Epithelial cell of esophagus (primary cell): ENCODE results near the gene MRPL14.

Source experiments
- DNase-seq: peaks from one replicate; pipeline ENCODE4 v3.0.0; 2010; ENCODE audit warnings: low read depth
- H3K4me3 ChIP-seq: 2 replicates; pipeline ENCODE4 v1.5.1; 2011; ENCODE audit warnings: mild to moderate bottlenecking, low read length, control low read depth
- TF ChIP-seq, protein P1 (sequence below): IDR thresholded peaks from 2 replicates; pipeline ENCODE4 v1.5.1; 2011; ENCODE audit warnings: low read depth, mild to moderate bottlenecking, low read length, control low read depth, inconsistent platforms; ENCODE audit not compliant: insufficient read depth; ENCODE audit errors: missing control alignments

The MRPL14 gene

DNA sequence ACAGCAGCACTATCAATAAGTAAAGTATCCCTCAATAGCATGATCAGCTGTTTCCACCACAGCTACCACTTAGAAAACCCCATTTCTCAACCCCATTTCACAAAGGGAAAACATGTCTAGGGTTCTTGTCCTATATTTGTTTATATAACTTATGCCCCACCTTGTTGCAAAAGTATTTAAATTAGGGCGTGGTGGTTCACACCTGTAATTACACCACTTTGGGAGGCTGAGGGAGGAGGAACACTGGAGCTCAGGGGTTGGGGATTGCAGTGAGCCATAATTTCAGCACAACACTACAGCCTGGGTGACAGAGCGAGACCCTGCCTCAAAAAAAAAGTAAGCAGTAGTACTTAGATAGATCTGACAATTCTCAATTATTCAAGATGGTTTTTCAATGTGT, 3.7 kb downstream of the MRPL14 start:
- TF ChIP-seq, protein P1, sequence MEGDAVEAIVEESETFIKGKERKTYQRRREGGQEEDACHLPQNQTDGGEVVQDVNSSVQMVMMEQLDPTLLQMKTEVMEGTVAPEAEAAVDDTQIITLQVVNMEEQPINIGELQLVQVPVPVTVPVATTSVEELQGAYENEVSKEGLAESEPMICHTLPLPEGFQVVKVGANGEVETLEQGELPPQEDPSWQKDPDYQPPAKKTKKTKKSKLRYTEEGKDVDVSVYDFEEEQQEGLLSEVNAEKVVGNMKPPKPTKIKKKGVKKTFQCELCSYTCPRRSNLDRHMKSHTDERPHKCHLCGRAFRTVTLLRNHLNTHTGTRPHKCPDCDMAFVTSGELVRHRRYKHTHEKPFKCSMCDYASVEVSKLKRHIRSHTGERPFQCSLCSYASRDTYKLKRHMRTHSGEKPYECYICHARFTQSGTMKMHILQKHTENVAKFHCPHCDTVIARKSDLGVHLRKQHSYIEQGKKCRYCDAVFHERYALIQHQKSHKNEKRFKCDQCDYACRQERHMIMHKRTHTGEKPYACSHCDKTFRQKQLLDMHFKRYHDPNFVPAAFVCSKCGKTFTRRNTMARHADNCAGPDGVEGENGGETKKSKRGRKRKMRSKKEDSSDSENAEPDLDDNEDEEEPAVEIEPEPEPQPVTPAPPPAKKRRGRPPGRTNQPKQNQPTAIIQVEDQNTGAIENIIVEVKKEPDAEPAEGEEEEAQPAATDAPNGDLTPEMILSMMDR: no peak
- DNase-seq: no peak
- H3K4me3 ChIP-seq: no peak overlapping the region

DNA sequence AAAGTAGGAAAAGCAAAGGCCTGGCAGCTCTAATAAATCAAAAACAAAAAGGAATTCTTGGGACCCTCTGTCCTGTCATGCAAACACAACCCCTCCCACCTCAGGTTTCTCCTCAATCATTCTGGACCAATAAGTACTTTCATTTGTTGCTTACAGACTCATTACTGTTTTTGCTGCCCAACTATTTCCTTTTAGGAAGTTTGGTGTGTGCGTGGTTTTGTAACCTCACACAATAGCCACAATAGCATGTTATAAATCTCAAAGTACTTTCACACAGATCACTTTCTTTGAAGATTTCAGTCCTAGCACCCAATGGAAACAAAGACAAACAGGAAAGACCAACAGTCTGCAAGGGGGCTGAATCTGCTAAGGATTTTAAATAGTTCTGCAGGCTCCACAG, 4.5 kb downstream of the MRPL14 start:
- DNase-seq: no peak
- H3K4me3 ChIP-seq: no peak overlapping the region

DNA sequence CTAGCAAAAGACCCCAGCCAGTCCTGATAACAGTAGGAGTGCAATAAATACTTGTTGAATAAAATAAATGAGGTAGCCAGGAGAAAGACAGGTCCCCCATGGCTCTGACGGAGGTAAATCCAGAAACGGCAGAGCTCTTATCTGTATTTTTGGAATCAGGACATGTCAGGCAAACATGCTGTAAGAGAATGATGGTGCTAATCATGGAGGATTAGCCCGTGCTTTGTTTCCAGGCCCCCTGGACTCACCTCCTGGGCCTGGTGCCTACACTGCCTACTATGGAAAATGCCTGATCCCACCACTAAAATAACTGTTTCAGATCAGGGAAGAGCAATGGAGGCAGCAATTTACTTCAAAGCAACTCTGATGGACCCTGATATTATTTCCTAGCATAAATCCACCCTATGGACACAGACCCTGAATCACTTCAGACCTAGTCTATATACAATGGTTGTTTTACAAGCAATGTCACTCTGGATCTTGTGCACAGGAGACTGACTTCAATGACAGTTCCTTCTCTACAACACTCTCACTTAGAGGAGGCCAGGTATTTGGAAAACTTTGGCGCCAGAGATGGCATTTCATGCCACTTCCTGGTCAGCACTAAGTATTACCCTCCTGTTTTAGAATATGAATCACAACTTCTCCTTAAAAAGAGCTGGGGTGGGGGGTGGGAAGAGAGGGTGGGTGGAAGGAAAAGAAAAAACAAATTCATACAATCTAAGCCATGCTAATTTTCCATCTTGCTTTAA, 6.4 kb downstream of the MRPL14 start:
- no peak overlapping the region for H3K4me3 ChIP-seq
- TF ChIP-seq, protein P1: no peak
- DNase-seq: no peak

More for the DNA sequence above, 4.5 kb downstream of the MRPL14 start:
- TF ChIP-seq, protein P1: no peak

DNA sequence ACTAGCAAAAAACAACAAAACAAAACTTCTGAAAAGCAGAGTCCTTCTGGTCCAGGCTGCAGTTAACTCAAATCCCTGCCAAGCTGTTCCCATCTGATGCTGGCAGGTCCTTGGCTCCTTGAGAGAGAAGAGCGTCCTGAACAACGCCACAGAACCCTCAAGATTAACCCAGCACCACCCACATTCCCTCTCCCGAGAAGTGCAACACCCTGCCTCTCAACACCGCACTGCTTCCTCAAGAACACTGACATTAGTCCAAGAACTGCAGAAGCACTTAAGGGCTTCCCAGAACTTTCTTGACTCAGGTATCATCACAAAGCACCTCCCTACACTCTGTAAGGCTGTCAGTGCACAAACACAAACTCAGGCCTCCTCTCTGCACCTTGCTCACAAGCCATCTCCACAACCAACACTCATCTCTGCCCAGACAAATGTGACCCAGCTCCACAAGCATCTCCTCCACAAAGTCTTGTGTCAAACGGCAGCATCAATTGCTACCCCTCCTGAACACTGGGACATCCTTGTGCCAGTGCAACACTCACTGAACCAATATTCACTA, 7.5 kb downstream of the MRPL14 start:
- no peak overlapping the region for H3K4me3 ChIP-seq
- TF ChIP-seq, protein P1: no peak
- DNase-seq: peak; percentile 42

DNA sequence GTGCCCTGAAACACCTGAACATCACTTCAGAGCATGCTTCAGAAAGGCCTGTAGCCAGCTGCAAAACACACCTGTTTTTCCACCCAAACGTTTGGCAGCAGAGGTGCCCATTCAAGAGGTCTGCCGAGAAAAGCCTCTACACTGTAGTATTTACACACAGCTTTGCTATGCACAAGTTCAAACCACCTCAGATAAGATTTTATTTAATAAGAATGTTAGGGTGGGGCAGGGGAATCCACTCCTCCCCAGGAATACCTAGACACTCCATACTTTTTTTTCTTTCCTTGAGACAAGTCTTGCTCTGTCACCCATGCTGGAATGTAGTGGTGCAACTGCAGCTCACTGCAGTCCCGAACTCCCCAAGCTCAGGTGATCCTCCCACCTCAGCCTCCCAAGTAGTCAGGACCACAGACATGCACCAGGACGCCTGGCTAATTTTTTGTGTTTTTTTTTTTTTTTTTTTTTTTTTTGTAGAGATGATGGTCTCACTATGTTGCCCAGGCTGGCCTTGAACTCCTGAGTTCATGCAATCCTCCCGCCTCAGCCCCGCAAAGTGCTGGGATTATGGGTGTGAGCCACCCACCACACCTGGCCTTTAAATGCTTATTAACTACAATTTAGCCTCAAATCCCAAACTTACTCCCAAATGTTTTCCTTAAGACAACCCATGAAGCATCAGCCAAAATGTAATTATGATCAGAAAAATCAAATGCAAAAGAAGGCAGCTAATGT, 9.7 kb downstream of the MRPL14 start:
- TF ChIP-seq, protein P1: no peak
- peak; percentile 90 for DNase-seq

DNA sequence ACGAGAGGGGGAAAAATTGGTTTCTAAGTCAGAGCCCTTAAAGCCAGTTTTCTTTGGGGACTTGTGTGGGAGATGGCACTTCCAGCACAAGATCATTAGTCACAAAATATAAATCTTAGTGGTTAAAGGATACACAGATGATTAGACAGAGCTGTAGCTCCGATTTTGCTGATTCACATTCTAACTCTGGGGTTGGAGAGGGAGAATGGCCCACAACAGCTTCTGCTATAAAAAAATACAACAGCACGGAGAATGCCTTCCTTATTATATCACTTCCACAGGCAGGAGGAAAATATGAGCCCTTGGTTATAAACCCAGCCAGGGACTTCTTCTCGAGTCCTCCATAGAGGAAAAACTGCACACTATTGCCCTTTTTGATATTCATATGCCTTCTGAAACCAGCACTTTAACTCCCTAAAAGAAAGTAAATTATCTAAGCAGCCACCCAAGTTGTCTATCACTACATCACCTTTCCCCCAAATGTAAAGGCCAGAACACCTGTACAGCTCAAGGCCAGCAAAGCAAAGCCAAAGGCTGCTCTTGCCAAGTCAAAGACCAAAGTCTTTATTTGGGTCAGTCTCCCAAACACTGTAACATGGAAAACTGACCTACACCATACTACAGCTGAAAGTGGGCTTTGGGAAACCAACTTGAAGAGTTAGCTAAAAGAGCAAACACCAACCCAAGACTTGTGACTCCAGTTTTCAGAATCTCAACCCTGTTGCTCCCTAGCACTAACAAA, 10.4 kb downstream of the MRPL14 start:
- peak; percentile 81 for DNase-seq
- no peak overlapping the region for H3K4me3 ChIP-seq
- TF ChIP-seq, protein P1: no peak

More for the DNA sequence above, 9.7 kb downstream of the MRPL14 start:
- no peak overlapping the region for H3K4me3 ChIP-seq
